Stimulated activated CD4-positive, alpha-beta T cell treated with anti-CD3 and anti-CD28 coated beads, TNF-alpha, amount 100 ng/mL, for 4 hours (primary cell): Measurements from ENCODE around the gene PDE5A.

Experiments
- DNase-seq, 3 experiments: peaks; one replicate each; pipeline ENCODE4 v3.0.0-alpha.2; 2020; ENCODE audit warnings: low read depth in 3 of 3

Gene PDE5A

GRCh38 chr4:119521268-119521667 lies 107.3 kb downstream of the PDE5A start:
- DNase-seq = no peak

GRCh38 chr4:119518915-119519410 lies 109.6 kb downstream of the PDE5A start:
- DNase-seq = no peak

GRCh38 chr4:119518230-119518892 lies 110.2 kb downstream of the PDE5A start:
- DNase-seq = no peak

GRCh38 chr4:119517361-119518229 lies 111.0 kb downstream of the PDE5A start:
- DNase-seq = no peak

GRCh38 chr4:119512398-119512797 lies 116.2 kb downstream of the PDE5A start:
- DNase-seq = no peak

- no peak for DNase-seq
These were observed 118.0 kb downstream of the PDE5A start for GRCh38 chr4:119510395-119511149.

- no peak for DNase-seq
These were observed 120.3 kb downstream of the PDE5A start for GRCh38 chr4:119508281-119508680.

- DNase-seq = no peak
These were observed 121.8 kb downstream of the PDE5A start for GRCh38 chr4:119506806-119507205.

- DNase-seq = no peak
These were observed 124.0 kb downstream of the PDE5A start for GRCh38 chr4:119504616-119505015.

GRCh38 chr4:119501740-119502139 lies 126.9 kb downstream of the PDE5A start:
- no peak for DNase-seq

GRCh38 chr4:119498527-119498926 lies 130.1 kb downstream of the PDE5A start:
- DNase-seq = no peak

GRCh38 chr4:119493886-119494285 lies 134.7 kb downstream of the PDE5A start:
- DNase-seq = no peak

- DNase-seq = no peak
These were observed 135.2 kb downstream of the PDE5A start for GRCh38 chr4:119493419-119493818.

- DNase-seq = no peak
These were observed 138.3 kb downstream of the PDE5A start for GRCh38 chr4:119490335-119490734.

- DNase-seq = no peak
These were observed 139.3 kb downstream of the PDE5A start for GRCh38 chr4:119489305-119489704.

- no peak for DNase-seq
These were observed 148.3 kb downstream of the PDE5A start for GRCh38 chr4:119480331-119480730.

- DNase-seq = no peak
These were observed 148.8 kb downstream of the PDE5A start for GRCh38 chr4:119479835-119480234.

- no peak for DNase-seq
These were observed 149.3 kb downstream of the PDE5A start for GRCh38 chr4:119479180-119479808.

- no peak for DNase-seq
These were observed 150.0 kb downstream of the PDE5A start for GRCh38 chr4:119478446-119479179.

- no peak for DNase-seq
These were observed 151.1 kb downstream of the PDE5A start for GRCh38 chr4:119477412-119478053.

GRCh38 chr4:119471259-119471658 lies 157.3 kb downstream of the PDE5A start:
- no peak for DNase-seq
